HUES6 (cell line): ENCODE measurements around the gene JPH3.

ENCODE experiments used
- H3K27ac ChIP-seq: 2 replicates; pipeline ENCODE4 v1.7.0; 2013; ENCODE audit warnings: low read depth, mild to moderate bottlenecking, low read length, inconsistent platforms
- H3K27me3 ChIP-seq: 2 replicates; pipeline ENCODE4 v1.6.1; 2013; ENCODE audit warnings: low read length; ENCODE audit not compliant: control insufficient read depth, insufficient read depth
- H3K36me3 ChIP-seq: 2 replicates; pipeline ENCODE4 v1.6.1; 2013; ENCODE audit warnings: low read length; ENCODE audit not compliant: control insufficient read depth, insufficient read depth
- H3K4me1 ChIP-seq: 2 replicates; pipeline ENCODE4 v1.6.1; 2013; ENCODE audit warnings: low read length; ENCODE audit not compliant: control insufficient read depth, insufficient read depth
- H3K4me3 ChIP-seq: 2 replicates; pipeline ENCODE4 v1.5.1; 2013; ENCODE audit warnings: low read depth, low read length
- H3K9ac ChIP-seq: one replicate; pipeline ENCODE4 v1.6.1; 2013; ENCODE audit warnings: mild to moderate bottlenecking, low read length
- H3K9me3 ChIP-seq: 2 replicates; pipeline ENCODE4 v1.6.1; 2013; ENCODE audit warnings: low read depth, low read length; ENCODE audit not compliant: control insufficient read depth, insufficient read depth

Gene JPH3

GRCh38 chr16:87690911-87691685 lies 88.8 kb downstream of the JPH3 start:
- Histone ChIP-seq H3K9me3 (no peaks in the 10 kb centered on the region), H3K9ac (no peak overlapping the region), H3K27me3 (no peaks in the 10 kb centered on the region), H3K4me3 (no peak overlapping the region), H3K36me3 (peaks cover 32% of the 10 kb centered on the region), H3K4me1 (no peaks in the 10 kb centered on the region; the same call in 1 of the 2 replicates), H3K27ac (no peak overlapping the region)

- Histone ChIP-seq H3K27me3 (no peaks in the 10 kb centered on the region), H3K4me3 (no peak overlapping the region), H3K27ac (no peak overlapping the region), H3K36me3 (peaks cover 37% of the 10 kb centered on the region), H3K9me3 (no peaks in the 10 kb centered on the region), H3K9ac (no peak overlapping the region), H3K4me1 (no peaks in the 10 kb centered on the region; the same call in 1 of the 2 replicates)
Measured at GRCh38 chr16:87691686-87692079, 89.4 kb downstream of the JPH3 start.

GRCh38 chr16:87692176-87692575 lies 89.9 kb downstream of the JPH3 start:
- H3K36me3 ChIP-seq, result peaks cover 41% of the 10 kb centered on the region
- no peak overlapping the region for H3K9ac ChIP-seq
- H3K27ac ChIP-seq, result no peak overlapping the region
- H3K9me3 ChIP-seq, result no peaks in the 10 kb centered on the region
- H3K27me3 ChIP-seq, result no peaks in the 10 kb centered on the region
- no peaks in the 10 kb centered on the region; the same call in 1 of the 2 replicates for H3K4me1 ChIP-seq
- no peak overlapping the region for H3K4me3 ChIP-seq

GRCh38 chr16:87692756-87693155 lies 90.4 kb downstream of the JPH3 start:
- peaks cover 45% of the 10 kb centered on the region for H3K36me3 ChIP-seq
- no peaks in the 10 kb centered on the region for H3K27me3 ChIP-seq
- no peaks in the 10 kb centered on the region for H3K9me3 ChIP-seq
- H3K4me1 ChIP-seq, result no peaks in the 10 kb centered on the region; the same call in 1 of the 2 replicates
- no peak overlapping the region for H3K9ac ChIP-seq
- no peak overlapping the region for H3K27ac ChIP-seq
- no peak overlapping the region for H3K4me3 ChIP-seq

DNA sequence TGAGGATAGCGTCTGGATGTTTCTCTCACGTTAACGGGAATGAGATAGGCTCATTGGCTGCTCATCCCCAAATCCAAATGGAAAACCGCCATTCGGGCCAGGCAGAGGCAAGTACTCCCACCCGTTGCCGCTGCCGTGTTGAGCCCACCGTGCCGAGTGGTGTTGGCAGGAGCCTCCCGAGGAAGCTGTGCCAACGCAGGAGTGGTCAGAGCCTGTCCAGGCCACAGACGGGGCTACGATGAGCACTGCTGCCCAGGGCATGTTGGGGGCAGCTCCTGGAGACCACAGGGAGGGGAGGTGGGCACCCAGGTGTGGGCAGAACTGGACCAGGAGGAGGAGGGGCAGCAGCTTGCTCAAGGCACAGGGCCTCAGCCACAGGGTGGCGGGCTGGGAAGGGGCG lies 91.5 kb downstream of the JPH3 start:
- Histone ChIP-seq H3K9ac (no peak overlapping the region), H3K27me3 (no peaks in the 10 kb centered on the region), H3K4me3 (no peak overlapping the region), H3K36me3 (peaks cover 55% of the 10 kb centered on the region), H3K9me3 (no peaks in the 10 kb centered on the region), H3K27ac (no peak overlapping the region), H3K4me1 (no peaks in the 10 kb centered on the region; the same call in 1 of the 2 replicates)

DNA sequence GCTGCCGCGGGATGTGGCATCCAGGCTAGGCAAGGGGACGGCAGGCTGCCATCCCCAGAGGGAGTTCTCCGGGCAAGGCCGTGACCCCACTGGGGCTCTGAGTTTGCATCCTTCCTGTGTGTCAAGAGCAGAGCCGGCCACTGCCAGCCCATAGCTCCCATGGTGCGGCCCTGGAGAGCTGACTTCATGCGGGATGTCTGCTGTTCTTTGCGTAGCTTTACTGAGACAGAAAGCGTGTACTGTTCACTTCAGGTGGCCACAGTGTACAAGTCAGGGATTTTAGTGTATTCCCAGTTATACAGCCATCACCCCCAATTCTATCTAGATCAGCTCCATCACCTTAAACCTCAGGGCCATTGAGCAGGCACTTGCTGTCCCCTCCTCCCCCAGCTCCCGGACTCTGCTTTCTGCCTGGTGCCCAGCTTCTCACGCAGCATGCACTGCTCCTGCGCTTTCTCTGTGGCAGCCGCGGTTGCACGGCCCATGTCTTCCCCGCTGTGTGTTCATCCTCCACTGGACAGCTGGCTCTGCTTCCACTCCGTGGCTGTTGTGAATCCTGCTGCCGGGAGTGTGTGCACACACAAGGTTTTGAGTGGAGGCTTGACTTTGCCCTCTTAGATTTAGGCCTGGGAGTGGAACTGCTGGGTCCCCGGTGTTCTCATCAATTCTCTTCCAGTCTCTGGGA lies 92.3 kb downstream of the JPH3 start:
- H3K9me3 ChIP-seq, result no peaks in the 10 kb centered on the region
- no peaks in the 10 kb centered on the region for H3K27me3 ChIP-seq
- H3K4me1 ChIP-seq, result no peaks in the 10 kb centered on the region; the same call in 1 of the 2 replicates
- no peak overlapping the region for H3K27ac ChIP-seq
- H3K36me3 ChIP-seq, result peaks cover 60% of the 10 kb centered on the region
- H3K4me3 ChIP-seq, result no peak overlapping the region
- H3K9ac ChIP-seq, result no peak overlapping the region

DNA sequence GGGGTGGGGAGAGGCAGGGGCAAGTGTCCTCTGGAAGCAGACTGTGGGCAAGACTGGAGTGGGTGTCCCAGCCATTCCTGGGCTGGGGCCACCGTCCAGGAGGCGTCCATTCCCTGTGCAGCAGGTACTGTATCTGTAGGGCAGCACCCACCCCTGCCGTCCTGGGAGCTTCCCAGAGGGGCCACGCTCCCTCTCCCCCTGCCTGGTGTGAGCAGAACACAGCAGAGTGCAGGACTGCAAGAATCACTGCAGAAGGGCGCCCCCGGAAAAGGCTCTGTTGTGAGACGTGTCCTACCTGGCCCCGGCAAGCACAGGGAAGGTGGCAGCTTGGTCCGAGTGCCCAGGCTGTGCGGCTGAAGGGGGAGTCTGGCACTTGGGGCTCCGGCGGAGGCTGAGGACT lies 93.2 kb downstream of the JPH3 start:
- H3K27ac ChIP-seq, result no peak overlapping the region
- no peaks in the 10 kb centered on the region for H3K9me3 ChIP-seq
- no peaks in the 10 kb centered on the region; the same call in 1 of the 2 replicates for H3K4me1 ChIP-seq
- peaks cover 64% of the 10 kb centered on the region for H3K36me3 ChIP-seq
- H3K9ac ChIP-seq, result no peak overlapping the region
- no peaks in the 10 kb centered on the region for H3K27me3 ChIP-seq
- H3K4me3 ChIP-seq, result no peak overlapping the region

DNA sequence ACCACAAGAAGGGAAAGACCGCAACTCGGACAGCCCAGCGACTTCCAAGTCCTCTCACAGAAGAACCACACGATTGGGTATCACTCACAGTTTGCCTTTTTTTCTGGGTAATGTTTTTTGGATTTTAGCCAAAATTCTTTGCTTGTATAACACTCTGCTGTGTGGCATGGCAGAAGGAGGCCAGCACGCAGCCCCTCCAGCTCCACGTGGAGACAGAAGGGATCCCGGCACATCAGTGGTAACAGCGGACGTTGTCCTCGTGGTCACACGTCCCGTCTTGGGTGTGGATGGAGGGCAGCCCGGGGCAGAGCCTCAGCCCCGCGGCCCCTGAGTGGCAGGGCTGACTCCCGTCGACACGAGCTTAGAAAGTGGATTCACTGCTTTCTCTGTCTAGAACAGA lies 94.4 kb downstream of the JPH3 start:
- H3K9me3 ChIP-seq, result no peaks in the 10 kb centered on the region
- no peak overlapping the region for H3K9ac ChIP-seq
- peaks cover 73% of the 10 kb centered on the region for H3K36me3 ChIP-seq
- no peaks in the 10 kb centered on the region for H3K4me1 ChIP-seq
- no peak overlapping the region for H3K4me3 ChIP-seq
- H3K27ac ChIP-seq, result no peak overlapping the region
- no peaks in the 10 kb centered on the region for H3K27me3 ChIP-seq

GRCh38 chr16:87697256-87697655 lies 94.9 kb downstream of the JPH3 start:
- H3K4me3 ChIP-seq, result no peak overlapping the region

DNA sequence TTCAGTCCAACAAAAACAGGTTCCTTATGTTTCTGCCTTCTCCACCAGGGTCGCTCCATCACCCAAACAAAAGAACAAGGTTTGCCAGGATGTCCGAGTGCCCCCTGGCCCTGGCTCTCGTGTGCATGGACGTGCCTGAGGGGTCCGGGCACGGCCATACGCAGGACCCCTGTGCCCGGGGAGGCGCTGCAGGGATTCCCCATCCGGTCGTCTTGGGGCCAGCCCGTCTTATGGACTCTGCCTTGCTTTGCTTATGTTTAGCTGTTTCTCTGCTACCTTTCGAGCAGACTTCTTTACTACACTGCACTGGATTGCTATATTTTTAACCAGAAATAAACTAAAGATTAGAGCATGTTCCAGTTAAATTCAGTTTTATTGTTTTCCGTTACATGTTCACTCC lies 95.5 kb downstream of the JPH3 start:
- Histone ChIP-seq H3K4me1 (no peaks in the 10 kb centered on the region), H3K36me3 (peaks cover 80% of the 10 kb centered on the region), H3K27ac (no peak overlapping the region), H3K27me3 (no peaks in the 10 kb centered on the region), H3K4me3 (no peak overlapping the region), H3K9me3 (no peaks in the 10 kb centered on the region), H3K9ac (no peak overlapping the region)

More at GRCh38 chr16:87697256-87697655, 94.9 kb downstream of the JPH3 start:
- Histone ChIP-seq H3K4me1 (no peaks in the 10 kb centered on the region), H3K27ac (no peak overlapping the region), H3K36me3 (peaks cover 76% of the 10 kb centered on the region), H3K9me3 (no peaks in the 10 kb centered on the region), H3K9ac (no peak overlapping the region), H3K27me3 (no peaks in the 10 kb centered on the region)

GRCh38 chr16:87698241-87698640 lies 95.9 kb downstream of the JPH3 start:
- H3K4me1 ChIP-seq, result no peaks in the 10 kb centered on the region
- H3K27ac ChIP-seq, result no peak overlapping the region
- no peak overlapping the region for H3K4me3 ChIP-seq
- H3K36me3 ChIP-seq, result peaks cover 84% of the 10 kb centered on the region
- no peaks in the 10 kb centered on the region for H3K27me3 ChIP-seq
- no peak overlapping the region for H3K9ac ChIP-seq
- no peaks in the 10 kb centered on the region for H3K9me3 ChIP-seq
